C4-2B (cell line): Measurements from ENCODE around the gene MTR.

Source experiments
- ZFX ChIP-seq: fragments of 450-650 bp; IDR thresholded peaks from 2 replicates; pipeline ENCODE4 v1.6.1; 2017
- TF ChIP-seq, protein P1 (sequence below): fragments of 450-650 bp; conservative IDR thresholded peaks from 2 replicates; pipeline ENCODE4 v1.5.1; 2017; ENCODE audit warnings: mild to moderate bottlenecking

DNA sequence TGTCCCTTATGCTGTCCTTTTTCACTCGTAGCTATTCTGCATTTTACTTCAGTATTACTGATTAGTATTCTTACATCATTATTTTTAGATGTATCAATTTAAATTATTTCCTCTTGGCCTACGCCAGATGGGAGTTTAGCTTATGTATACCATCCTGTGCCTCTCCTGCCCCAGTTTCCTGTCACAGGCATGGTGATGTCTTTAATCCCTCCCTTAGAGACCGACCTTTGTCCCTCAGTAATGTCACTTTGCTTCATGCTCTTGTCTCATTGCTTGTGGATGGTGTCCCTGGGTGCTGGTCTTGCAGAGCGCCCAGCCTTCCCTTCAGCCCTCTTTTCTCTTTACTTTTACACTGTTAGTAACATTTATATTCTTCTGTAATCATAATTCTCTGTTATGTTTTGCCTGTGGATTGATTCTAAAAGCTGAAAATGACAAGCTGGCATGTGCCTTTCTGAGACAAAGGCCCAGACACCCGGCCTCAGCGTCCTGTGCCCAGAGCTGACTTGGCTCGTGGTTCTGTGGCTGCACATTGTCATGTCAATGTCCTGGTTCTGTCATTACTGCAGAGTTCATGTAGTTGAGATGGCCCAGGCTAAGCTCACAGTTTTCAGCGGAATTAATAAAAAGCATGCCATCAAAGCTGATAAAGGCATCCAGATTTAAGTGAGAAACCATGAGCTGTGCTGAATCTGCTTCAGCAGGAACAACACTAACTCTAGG lies 100.7 kb downstream of the MTR start:
- TF ChIP-seq, protein P1, sequence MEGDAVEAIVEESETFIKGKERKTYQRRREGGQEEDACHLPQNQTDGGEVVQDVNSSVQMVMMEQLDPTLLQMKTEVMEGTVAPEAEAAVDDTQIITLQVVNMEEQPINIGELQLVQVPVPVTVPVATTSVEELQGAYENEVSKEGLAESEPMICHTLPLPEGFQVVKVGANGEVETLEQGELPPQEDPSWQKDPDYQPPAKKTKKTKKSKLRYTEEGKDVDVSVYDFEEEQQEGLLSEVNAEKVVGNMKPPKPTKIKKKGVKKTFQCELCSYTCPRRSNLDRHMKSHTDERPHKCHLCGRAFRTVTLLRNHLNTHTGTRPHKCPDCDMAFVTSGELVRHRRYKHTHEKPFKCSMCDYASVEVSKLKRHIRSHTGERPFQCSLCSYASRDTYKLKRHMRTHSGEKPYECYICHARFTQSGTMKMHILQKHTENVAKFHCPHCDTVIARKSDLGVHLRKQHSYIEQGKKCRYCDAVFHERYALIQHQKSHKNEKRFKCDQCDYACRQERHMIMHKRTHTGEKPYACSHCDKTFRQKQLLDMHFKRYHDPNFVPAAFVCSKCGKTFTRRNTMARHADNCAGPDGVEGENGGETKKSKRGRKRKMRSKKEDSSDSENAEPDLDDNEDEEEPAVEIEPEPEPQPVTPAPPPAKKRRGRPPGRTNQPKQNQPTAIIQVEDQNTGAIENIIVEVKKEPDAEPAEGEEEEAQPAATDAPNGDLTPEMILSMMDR = no peak
- TF ChIP-seq ZFX = no peak
